Measurements from ENCODE around the gene ZNF205. TPM values are rescaled to one million over a fixed set of nuclear protein-coding genes. Genes with fewer than 3 reads are reported as not detected.

The ZNF205 gene
- total RNA-seq, 1 donor from 2014 or later: 15.2 TPM

DNA sequence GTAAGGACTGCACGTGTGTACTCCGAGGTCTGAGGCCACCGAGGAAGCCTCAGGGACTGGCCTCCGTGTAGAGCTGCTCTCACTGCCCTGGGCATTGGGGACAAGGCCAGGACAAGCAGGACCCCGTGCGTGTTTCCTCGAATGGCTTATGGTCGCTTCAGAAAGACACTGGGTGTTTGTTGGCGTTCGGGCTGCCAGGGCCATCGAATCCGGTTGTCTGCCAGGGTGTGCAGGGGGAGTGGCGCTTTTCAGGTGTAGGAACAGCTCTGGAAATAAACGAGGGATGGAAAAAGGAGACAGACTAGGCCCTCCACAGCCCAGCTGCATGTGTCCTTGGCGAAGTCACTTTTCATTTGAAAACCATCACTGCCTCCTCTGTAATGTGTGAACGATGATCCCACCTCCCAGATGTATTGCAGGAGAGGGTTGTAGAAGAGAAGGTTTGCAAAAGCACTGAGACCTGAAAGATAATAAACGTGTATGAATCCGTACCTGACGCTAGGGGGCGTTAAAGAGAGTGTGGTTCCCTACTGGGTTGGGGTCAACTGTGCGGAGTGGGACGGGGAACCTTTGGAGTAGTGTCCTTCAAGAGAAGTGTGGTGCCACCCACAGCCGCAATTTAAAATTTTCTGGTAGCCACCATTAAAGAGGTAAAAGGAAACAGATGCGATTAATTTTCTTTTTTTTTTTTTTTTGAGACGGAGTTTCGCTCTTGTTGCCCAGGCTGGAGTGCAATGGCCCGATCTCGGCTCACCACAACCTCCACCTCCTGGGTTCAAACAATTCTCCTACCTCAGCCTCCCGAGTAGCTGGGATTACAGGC, 11.2 kb upstream of the ZNF205 start:
- DNase-seq (ENCODE audit: low read depth): no peak

DNA sequence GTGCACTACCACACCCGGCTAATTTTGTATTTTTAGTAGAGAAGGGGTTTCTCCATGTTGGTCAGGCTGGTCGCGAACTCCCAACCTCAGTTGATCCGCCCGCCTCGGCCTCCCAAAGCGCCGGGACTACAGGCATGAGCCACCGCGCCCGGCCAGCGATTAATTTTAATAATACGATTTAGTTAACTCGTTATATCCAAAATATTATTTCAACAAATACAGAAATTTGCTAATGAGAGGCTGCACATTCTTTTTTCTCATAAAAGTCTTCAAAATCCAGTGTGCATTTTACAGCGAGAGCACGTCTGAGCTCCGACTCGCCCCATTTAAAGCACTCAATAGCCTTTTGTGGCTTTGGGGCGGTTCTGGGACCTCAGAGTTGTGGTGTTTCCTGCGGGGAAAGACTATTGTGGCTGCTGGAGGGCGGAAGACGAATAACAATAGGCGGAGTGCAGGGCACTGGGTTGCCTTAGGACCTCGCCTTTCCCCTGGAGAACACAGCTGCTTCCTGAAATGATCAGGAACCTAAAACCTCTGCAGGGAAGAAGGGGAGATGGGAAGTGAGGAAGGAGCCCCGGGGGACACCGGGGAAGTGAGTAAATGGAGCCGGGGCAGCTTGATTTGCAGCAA, 10.4 kb upstream of the ZNF205 start:
- DNase-seq (ENCODE audit: low read depth): no peak

DNA sequence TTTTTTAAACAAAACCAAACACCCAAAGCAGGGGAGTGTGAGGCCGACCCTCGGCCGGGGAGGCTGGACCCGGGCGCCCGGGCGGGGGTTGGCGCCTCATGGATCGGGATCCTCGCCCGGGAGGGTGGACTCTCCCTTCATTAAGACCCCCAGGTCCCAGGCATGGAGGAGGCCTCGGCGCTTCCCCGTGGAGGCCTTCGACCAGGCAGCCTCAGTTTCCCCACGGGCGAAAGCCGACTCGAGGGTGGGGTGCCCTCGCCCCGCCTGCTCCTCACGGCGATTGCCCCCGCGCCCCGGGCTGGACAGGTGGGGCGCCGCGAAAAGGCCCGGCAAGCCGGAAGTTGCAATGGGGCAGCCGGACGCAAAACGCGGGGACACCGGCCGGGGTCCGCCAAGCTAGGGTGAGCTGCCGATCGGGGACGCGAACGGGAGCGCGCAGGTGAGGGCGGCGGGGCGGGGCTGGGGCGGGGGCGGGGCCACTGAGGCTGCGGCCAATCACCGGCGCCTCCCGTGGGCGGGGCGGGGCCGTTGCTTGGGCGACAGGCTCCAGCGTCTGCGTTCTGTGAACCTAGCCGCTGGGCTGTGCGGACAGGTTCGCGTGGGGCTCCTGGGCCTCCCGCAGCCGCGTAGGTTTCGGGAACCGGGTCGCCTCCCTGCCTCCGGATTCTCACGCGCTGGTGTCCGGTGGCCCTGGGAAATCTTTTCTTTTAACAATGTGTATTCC, 6.0 kb upstream of the ZNF205 start:
- peak; percentile 58 for DNase-seq (ENCODE audit: low read depth)

DNA sequence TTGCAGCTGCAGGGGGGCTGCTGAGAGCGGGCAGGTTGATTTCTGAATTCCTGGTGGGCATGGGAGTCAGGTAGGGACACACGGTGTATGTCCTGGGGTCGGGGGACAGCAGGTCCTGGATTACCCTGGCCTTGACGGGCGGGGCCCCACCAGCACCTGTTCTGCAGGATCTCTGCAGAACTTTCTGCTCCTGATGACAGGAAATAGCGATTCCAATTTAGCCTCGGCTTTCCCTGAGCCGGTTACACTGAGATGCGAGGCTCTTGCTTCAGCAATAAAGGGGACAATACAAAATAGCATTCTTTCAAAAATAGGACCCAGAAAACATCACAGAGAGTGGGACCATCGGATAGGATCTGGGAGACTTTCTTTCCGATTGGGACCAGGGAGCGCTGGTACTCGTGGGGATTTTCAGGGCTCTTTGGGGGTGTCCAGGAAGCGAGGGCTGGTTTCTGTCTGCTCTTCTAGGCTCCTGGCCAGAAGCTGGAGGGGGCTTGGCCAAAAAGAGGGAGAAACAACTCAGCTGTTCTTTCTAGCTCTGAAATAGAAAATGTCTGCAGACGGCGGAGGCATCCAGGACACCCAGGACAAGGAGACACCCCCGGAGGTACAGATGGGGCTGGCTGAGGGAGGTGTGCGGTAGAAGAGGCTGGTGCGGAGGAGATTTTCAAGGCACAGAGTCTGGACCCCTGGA, 642 bp downstream of the ZNF205 start:
- no peak for DNase-seq (ENCODE audit: low read depth)

DNA sequence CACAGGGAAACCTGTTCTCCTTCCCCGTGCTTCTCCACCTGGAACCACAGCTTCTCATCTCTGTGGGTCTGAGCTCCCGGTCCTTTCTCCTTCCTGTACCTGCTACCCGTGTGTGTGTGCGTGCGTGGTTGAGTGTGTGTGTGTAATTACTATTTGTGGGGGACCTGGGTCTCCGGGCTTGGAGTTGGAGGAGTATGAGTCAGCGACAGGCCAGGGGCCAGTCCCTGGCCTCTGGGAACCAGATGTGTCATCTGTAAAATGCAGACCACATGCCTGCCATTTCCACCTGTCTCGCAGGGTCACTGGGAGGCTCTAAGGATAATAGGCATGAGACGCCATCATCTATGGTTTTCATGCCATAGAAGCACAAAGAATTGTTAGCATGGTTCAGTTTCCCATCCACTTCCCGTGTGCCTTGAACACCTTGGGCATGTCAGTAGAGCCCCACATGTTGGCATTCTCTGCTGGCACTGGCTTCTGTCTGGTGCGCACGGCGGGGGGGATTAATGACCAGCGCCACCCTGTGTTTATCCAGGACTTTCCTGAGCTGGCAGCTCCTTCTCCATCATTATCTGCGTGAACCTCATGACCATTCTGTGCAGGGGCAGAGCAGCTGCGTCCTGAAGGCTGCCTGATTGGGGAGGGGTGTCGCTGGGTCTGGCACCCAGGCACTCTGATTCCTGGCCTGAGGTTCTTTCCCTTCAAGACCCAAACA, 1.5 kb downstream of the ZNF205 start:
- peak; percentile 34 for DNase-seq (ENCODE audit: low read depth)

DNA sequence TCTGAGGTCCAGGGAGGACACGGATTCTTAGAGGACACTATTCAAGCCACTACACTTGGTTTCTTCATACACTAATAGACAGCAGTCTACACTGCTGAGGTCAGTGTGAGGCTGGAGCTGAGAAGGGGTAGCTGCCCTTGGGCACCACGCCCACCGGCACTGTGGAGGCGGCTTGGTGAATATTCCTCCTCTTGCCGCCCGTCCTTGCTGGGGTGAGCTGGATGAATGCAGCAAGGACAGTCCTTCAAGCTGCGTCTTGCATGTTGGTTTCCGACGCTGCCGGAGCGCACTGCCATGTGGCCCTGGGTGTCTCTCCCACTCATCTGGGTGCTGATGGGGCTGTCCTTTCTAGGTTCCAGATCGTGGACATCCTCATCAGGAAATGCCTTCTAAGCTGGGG, 2.6 kb downstream of the ZNF205 start:
- DNase-seq (ENCODE audit: low read depth): no peak

DNA sequence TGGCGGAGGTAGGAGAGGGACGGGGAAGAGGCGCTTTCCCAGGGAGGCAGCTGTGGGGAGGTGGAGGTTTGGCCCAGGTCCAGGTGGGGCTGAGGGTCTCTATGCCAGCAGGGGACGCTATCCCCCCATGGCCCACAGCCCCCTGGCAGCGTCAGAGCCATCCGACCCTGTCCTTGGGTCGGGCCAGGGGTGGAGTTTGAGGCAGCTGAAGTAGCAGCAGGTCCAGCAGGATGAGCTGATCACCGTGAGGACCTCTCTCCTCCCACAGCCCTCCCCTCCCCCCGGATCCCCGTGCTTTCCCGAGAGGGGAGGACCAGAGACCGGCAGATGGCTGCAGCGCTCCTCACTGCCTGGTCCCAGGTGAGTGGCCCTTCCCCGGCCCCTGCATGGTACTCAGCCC, 3.2 kb downstream of the ZNF205 start:
- no peak for DNase-seq (ENCODE audit: low read depth)

DNA sequence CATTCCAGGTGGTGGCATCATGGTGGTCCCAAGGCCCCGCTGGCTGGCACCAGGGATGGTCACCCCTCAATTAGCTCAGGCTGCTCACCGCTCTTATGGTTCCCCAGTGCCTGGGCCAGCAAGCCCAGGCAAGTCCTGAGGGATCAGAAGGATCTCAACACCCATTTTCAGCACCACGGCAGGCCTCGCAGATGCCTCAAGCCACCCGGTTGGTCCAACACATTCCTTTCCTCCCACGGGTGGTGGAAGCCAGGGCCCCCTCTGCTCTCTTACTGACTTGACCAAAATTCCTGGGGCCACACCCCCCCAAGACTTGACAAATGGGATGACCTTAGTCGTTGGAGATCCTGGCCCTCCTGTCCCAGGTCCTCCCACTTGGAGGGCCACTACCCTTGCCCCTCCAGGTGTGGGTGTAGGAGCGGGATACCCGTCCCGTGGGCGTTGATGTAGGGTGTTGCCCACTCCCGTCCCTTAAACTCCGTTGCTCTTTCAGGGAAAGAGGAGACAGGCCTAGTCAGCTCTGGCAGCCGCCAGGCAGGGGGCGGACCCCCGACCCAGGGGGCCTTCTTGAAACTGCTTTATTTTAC, 5.9 kb downstream of the ZNF205 start:
- no peak for DNase-seq (ENCODE audit: low read depth)

DNA sequence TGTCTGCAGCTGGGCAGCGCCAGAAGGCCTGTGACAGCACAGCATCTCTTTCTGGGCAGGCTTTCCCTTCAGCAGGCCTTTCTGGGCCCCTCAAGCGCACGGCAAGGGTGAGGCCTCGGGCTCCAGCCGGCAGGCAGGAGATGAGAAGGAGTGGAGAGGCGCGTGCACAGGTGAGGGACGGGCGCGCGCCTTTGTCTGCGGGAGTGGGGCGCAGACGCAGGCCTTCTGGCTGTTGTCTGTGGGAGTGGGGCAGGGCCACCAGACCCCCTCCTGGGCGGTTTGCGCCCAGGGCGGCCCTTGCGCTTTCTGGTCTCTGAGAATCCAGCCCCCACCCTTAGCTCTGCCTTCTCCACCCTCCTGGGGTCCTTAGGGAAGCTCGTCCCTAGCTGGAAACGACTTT, 6.5 kb downstream of the ZNF205 start:
- DNase-seq (ENCODE audit: low read depth): no peak

DNA sequence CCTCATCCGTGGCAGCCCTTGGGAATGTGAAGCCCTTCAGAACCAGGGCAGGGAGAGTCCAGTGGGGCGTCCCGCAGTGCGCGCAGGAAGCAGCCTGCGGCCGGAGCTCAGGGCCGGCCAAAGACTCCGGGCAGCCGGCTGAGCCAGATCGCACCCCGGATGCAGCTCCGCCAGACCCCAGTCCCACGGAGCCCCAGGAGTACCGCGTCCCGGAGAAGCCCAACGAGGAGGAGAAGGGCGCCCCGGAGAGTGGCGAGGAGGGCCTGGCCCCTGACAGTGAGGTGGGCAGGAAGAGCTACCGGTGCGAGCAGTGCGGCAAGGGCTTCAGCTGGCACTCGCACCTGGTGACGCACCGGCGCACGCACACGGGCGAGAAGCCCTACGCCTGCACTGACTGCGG, 6.9 kb downstream of the ZNF205 start:
- no peak for DNase-seq (ENCODE audit: low read depth)

DNA sequence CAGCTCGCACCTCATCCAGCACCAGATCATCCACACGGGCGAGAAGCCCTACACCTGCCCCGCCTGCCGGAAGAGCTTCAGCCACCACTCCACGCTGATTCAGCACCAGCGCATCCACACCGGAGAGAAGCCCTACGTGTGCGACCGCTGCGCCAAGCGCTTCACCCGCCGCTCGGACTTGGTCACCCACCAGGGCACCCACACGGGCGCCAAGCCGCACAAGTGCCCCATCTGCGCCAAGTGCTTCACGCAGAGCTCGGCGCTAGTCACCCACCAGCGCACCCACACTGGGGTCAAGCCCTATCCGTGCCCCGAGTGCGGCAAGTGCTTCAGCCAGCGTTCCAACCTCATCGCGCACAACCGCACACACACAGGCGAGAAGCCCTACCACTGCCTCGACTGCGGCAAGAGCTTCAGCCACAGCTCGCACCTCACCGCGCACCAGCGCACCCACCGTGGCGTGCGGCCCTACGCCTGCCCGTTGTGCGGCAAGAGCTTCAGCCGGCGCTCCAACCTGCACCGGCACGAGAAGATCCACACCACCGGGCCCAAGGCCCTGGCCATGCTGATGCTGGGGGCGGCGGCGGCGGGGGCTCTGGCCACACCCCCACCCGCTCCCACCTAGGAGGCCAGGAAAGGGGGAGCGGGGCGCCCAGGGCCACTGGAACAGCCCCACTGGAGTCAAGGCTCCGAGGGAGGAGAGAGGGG, 7.5 kb downstream of the ZNF205 start:
- DNase-seq (ENCODE audit: low read depth): no peak

DNA sequence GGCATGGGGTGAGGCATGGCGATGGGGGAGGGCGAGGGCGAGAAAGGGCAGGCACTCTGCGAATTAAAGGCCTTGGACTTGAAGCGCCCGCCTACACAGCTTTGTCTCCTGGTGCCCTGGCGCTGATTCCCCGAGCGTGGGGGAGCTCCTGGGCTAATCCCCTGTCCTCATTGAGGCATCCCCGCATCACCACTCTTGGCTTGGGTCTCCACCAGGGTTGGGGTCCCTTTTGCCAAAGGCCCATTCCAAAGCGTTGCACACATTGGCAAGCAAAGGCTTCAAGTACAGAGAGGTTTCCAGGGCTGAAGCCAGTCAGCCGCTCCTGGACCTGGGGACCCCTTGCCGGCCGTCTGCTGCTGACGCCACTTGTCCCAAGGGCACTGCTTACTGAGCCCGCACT, 8.0 kb downstream of the ZNF205 start:
- DNase-seq (ENCODE audit: low read depth): no peak

DNA sequence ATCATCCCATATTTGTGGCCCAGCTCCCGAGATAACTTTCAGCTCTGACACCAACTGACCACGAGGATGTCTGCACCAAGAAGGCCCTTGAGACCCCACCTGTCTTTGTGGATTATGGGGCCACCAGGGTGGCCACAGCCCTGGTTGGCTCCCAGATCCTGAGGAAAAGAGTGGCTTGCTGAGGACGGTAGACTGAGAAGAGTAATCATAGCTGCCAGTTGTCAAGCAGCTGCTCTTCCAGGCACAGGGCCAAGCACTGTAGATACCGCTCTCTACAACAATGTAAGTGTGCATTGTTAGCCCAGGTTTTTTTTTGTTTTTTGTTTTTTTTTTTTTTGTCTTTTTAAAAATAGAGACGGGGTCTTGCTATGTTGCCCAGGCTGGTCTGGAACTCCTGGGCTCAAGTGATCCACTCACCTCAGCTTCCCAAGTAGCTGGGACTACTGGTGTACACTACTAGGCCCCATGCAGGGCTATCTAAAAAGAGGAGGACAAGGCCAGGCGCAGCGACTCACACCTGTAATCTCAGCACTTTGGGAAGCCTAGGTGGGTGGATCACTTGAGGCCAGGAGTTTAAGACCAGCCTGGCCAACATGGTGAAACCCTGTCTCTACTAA, 9.6 kb downstream of the ZNF205 start:
- no peak for DNase-seq (ENCODE audit: low read depth)

DNA sequence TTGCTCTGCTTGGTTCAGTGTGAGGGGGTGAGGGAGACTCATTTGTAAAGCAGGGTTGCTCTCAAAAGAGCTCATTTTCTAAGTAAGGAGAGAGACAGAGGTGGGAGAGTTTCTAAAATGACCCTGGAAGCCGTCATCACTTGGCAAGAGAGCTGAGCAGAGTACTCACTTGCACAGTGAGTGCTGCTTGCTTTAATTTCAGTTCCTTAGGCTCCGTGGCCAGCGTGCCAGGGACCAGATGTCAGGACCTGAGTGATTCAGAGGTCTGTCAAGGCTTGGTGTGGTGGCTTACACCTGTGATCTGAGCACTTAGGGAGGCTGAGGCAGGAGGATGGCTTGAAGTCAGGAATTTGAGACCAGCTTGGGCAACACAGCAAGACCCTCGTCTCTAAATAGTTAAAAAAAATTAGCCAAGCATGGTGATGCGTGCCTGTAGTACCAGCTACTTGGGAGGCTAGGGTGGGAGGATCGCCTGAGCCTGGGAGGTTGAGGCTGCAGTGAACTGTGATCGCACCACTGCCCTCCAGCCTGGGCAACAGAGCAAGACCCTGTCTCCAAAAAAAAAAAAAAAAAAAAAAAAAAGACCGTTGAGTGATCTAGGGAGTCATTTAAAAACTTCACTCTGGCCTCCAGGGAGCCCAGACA, 10.7 kb downstream of the ZNF205 start:
- DNase-seq (ENCODE audit: low read depth): no peak

DNA sequence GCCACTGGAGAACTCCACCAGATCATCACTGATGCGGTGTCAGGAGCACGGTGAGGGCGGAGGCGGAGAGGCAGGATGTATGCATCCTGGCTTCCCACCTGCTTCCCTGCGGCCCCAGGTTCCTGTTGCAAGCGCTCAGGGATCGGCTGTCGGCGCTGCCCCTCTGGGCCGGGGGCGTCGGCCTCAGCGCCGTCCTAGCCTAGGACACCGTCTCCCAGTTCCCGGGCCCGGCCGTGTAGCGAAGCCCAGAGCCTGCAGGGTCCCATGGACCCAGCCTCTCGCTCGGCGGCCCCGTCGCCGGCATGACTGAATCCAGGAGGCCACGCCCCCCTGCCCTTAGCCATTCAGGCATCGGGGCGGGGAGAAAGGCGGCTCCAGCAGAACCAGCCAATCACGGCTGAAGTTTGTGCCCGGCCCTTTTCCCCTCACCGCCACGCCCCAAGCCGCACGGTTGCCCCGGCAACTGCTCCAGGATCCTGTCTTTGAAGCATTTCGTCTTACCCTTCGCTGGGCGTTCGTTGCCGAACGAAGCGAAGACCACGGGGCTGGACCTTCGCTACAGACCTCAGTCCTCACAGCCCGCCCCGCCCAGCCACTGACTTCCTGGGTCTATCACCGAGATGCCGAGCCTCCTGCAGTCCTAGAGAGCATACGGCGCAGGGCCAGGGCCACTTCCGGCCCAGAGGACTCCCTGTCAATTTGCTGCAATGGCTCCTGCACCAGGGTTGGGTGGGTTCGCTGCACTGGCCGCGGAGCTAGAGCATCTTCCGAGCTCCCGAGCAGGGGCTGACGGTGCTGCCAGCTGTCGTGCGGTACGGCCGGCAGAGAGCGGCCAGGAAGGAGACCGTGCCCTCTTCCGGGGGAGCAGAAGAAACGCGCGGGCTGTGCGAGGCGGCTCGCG, 11.8 kb downstream of the ZNF205 start:
- peak; percentile 84 for DNase-seq (ENCODE audit: low read depth)

DNA sequence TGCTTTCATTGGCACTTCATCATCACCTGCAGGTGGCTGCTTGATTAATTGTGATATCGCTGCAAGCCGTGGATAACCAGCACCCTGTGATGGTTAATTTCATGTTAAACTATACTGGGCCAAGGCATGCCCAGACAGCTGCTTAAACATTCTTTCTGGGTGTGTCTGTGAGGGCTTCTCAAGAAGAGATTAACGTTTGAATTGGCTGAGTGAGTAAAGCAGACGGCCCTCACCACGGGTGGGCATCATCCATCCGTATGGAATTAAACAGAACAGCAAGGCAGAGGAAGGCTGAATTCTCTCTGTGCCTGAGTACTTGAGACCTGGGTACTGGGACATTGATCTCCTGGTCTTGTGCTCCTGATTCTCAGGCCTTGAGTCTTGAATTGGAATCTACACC, 15.4 kb downstream of the ZNF205 start:
- DNase-seq (ENCODE audit: low read depth): no peak

DNA sequence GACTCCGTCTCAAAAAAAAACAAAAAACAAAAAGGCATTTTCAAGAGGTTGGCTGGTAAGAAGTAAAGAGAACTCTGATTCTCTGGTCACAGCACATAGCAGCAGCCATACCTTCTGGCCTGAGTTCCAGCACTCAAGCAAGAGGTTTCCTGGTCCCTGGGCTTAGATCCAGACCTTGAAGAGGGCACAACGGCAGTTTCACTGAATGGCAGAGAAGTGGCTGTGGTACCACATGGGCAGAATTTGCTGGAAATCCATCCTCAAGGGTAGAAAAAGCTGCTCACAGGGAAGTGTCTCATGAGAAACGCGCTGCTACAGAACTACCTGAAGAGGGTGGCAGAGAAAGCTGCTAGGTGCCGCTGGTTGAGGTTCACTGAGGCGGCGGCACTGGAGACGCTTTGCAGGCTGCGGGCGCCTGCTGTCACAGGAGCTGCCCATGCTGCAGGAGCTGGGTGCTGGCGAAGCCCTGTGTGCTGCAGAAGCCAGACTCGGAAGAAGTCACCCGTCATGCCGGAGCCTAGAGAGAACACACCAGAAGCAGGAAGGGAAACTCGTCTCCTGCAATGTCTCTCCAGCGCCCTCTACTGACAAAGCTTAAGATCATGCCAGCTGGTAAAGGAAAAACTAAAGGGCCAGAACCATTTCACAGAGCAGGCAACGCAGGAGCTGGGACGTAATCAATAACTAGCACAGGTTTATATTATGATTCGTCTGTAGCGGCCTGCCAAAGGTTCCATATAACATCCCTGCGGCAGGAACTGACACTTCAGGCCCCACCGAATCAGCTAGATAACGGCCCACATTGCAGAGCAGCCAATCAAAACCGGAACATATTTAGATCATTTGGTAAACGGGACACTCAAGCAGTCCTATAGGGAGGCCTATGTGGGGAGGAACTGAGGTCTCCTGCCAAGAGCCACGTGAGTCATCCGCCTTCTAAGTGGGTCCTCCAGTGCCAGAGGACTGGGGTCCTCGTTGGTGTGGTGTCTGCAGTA, 17.0 kb downstream of the ZNF205 start:
- DNase-seq (ENCODE audit: low read depth): peak; percentile 81
